Measurements from ENCODE around the gene BCAP29.

Gene BCAP29

GRCh38 chr7:107584716-107585115 lies 4.7 kb downstream of the BCAP29 start:
- no peak for DNase-seq

GRCh38 chr7:107588529-107589130 lies 8.6 kb downstream of the BCAP29 start:
- DNase-seq, result no peak

- no peak for DNase-seq
Observed at GRCh38 chr7:107591421-107591820, 11.4 kb downstream of the BCAP29 start.

GRCh38 chr7:107592361-107593024 lies 12.4 kb downstream of the BCAP29 start:
- no peak for DNase-seq

- no peak for DNase-seq
Observed at GRCh38 chr7:107593025-107593410, 13.0 kb downstream of the BCAP29 start.

GRCh38 chr7:107594961-107595737 lies 15.1 kb downstream of the BCAP29 start:
- no peak for DNase-seq

- DNase-seq, result no peak
Observed at GRCh38 chr7:107596881-107597581, 17.0 kb downstream of the BCAP29 start.

GRCh38 chr7:107597582-107597916 lies 17.5 kb downstream of the BCAP29 start:
- DNase-seq, result no peak

GRCh38 chr7:107597953-107598352 lies 17.9 kb downstream of the BCAP29 start:
- no peak for DNase-seq

GRCh38 chr7:107599262-107599661 lies 19.2 kb downstream of the BCAP29 start:
- no peak for DNase-seq

- no peak for DNase-seq
Observed at GRCh38 chr7:107600816-107601215, 20.8 kb downstream of the BCAP29 start.

- DNase-seq, result no peak
Observed at GRCh38 chr7:107605218-107605815, 25.3 kb downstream of the BCAP29 start.

- no peak for DNase-seq
Observed at GRCh38 chr7:107606303-107606702, 26.3 kb downstream of the BCAP29 start.

GRCh38 chr7:107609811-107610261 lies 29.8 kb downstream of the BCAP29 start:
- no peak for DNase-seq

GRCh38 chr7:107610323-107610722 lies 30.3 kb downstream of the BCAP29 start:
- DNase-seq, result no peak

- no peak for DNase-seq
Observed at GRCh38 chr7:107613439-107613838, 33.4 kb downstream of the BCAP29 start.

GRCh38 chr7:107613948-107614347 lies 33.9 kb downstream of the BCAP29 start:
- no peak for DNase-seq

- no peak for DNase-seq
Observed at GRCh38 chr7:107614425-107614824, 34.4 kb downstream of the BCAP29 start.

GRCh38 chr7:107615910-107616680 lies 36.0 kb downstream of the BCAP29 start:
- no peak for DNase-seq

GRCh38 chr7:107622429-107622828 lies 42.4 kb downstream of the BCAP29 start:
- DNase-seq, result no peak

- DNase-seq, result no peak
Observed at GRCh38 chr7:107622894-107623293, 42.8 kb downstream of the BCAP29 start.

GRCh38 chr7:107627002-107627401 lies 47.0 kb downstream of the BCAP29 start:
- no peak for DNase-seq
